Chondrocyte (in vitro differentiated cells): ENCODE data around the gene DAB2IP. TPM values are rescaled to one million over a fixed set of nuclear protein-coding genes. Genes with fewer than 3 reads are reported as not detected.

Source experiments
- DNase-seq: peaks from one replicate; pipeline ENCODE4 v3.0.0; 2021; ENCODE audit warnings: mixed read lengths, low spot score
- H3K27ac Mint-ChIP-seq: one replicate; pipeline ENCODE4 v1.8.0; 2021; ENCODE audit warnings: mild to moderate bottlenecking, moderate library complexity, mixed read lengths; ENCODE audit not compliant: unreplicated experiment
- H3K27me3 Mint-ChIP-seq: 2 replicates; pipeline ENCODE4 v1.8.0; 2021; ENCODE audit warnings: low read depth, mixed read lengths
- H3K36me3 Mint-ChIP-seq: 2 replicates; pipeline ENCODE4 v1.8.0; 2021; ENCODE audit warnings: low read depth, mixed read lengths
- H3K4me1 Mint-ChIP-seq: 2 replicates; pipeline ENCODE4 v1.8.0; 2021; ENCODE audit warnings: low read depth, mild to moderate bottlenecking, mixed read lengths
- H3K4me3 Mint-ChIP-seq: one replicate; pipeline ENCODE4 v1.8.0; 2021; ENCODE audit warnings: mild to moderate bottlenecking, moderate library complexity, mixed read lengths; ENCODE audit not compliant: unreplicated experiment
- H3K9me3 Mint-ChIP-seq: 2 replicates; pipeline ENCODE4 v1.8.0; 2021; ENCODE audit warnings: low read depth, mixed read lengths
- total RNA-seq: library from RNA; stranded (reverse); gene quantifications from 3 replicates; pipeline ENCODE4 v1.2.1, GENCODE V29; 2021
- TF ChIP-seq, protein P1 (sequence below): fragments of 200-600 bp; sonication (generic); IDR thresholded peaks from 2 replicates; pipeline ENCODE4 v1.5.0; 2021; ENCODE audit warnings: antibody characterized with exemption, mild to moderate bottlenecking, moderate library complexity

DAB2IP gene
- total RNA-seq, 1 donor from 2014 or later = 58.5 TPM

- no peaks in the 10 kb centered on the region for H3K36me3 Mint-ChIP-seq
- no peaks in the 10 kb centered on the region for H3K27me3 Mint-ChIP-seq
- TF ChIP-seq, protein P1, sequence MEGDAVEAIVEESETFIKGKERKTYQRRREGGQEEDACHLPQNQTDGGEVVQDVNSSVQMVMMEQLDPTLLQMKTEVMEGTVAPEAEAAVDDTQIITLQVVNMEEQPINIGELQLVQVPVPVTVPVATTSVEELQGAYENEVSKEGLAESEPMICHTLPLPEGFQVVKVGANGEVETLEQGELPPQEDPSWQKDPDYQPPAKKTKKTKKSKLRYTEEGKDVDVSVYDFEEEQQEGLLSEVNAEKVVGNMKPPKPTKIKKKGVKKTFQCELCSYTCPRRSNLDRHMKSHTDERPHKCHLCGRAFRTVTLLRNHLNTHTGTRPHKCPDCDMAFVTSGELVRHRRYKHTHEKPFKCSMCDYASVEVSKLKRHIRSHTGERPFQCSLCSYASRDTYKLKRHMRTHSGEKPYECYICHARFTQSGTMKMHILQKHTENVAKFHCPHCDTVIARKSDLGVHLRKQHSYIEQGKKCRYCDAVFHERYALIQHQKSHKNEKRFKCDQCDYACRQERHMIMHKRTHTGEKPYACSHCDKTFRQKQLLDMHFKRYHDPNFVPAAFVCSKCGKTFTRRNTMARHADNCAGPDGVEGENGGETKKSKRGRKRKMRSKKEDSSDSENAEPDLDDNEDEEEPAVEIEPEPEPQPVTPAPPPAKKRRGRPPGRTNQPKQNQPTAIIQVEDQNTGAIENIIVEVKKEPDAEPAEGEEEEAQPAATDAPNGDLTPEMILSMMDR = no peak
- no peak overlapping the region for H3K4me3 Mint-ChIP-seq
- no peak for DNase-seq
- no peaks in the 10 kb centered on the region for H3K4me1 Mint-ChIP-seq
- H3K27ac Mint-ChIP-seq = no peak overlapping the region
- H3K9me3 Mint-ChIP-seq = no peaks in the 10 kb centered on the region
Observed at GRCh38 chr9:121813519-121814210, 162.2 kb downstream of the DAB2IP start.

GRCh38 chr9:121814594-121814993 is 163.2 kb downstream of the DAB2IP start:
- Mint-ChIP-seq H3K27ac (no peak overlapping the region), H3K27me3 (no peaks in the 10 kb centered on the region), H3K36me3 (no peaks in the 10 kb centered on the region), H3K9me3 (no peaks in the 10 kb centered on the region), H3K4me1 (no peaks in the 10 kb centered on the region), H3K4me3 (no peak overlapping the region)
- TF ChIP-seq, protein P1 = no peak
- no peak for DNase-seq

DNA sequence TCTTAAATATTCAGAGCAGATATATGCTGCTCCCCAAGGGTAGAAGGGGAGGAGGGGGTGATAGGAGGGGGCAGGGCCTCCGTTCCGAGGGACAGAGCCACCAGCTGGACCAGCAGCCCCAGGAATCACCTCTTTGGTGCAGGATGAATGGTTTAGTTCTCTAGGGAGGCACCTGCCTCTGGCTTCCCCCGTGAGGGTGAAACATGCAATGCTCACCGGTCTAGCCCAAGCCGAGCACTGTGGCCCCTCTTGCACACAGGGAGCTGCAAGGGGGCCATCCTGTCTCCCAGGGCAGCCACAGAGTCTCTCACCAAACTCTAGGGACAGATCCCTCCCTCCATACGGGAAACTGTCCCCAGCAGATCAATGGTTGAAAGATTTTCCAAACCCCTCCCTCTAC is 163.7 kb downstream of the DAB2IP start:
- Mint-ChIP-seq H3K9me3 (no peaks in the 10 kb centered on the region), H3K27me3 (no peaks in the 10 kb centered on the region), H3K4me3 (no peak overlapping the region), H3K4me1 (no peaks in the 10 kb centered on the region), H3K27ac (no peak overlapping the region), H3K36me3 (no peaks in the 10 kb centered on the region)
- TF ChIP-seq, protein P1 = no peak
- no peak for DNase-seq

DNA sequence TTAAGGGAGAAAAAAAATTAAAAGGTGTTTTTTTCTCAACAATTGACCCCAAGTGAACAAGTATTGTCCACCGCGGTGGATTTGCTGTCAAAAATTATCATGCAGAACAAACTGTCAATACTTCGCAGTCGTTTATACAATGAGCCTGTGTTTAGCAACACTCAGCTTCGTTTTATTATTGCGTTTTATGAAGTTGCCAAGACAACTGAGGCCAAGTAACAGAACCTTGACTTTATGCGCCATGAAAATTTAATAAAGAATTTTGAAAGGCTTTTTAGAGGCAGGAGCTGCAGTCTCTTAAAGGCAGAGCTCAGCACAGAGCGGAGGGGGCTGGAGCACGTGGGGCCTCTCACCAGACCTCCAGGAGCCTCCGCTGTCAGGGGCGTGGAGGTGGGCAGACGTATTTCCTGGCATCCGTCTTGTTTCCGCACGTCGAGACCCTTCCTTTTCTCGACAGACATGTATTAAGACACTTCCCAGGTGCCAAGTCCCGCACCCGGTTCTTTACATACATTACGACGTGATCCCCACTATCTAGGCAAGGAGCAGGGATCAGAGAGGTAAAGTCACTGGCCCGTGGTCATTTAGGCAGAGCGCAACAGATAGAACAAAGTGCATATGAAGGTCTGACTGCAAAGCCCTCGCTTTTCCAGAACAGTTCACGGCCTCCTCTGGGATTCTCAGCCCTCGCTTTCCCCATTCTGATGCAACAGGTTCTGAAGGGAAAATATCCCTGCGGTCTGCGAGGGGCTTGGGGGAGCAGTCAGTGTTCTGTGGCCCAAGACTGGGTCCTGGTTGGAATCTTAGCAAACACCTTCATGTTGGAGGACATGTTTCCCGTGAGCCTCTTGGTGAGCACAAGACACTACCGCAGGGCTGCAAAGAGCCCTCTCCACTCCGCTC is 164.4 kb downstream of the DAB2IP start:
- H3K27ac Mint-ChIP-seq = no peak overlapping the region
- H3K4me3 Mint-ChIP-seq = no peak overlapping the region
- TF ChIP-seq, protein P1 = no peak
- H3K4me1 Mint-ChIP-seq = no peaks in the 10 kb centered on the region
- no peaks in the 10 kb centered on the region for H3K9me3 Mint-ChIP-seq
- no peak for DNase-seq
- H3K36me3 Mint-ChIP-seq = no peaks in the 10 kb centered on the region
- no peaks in the 10 kb centered on the region for H3K27me3 Mint-ChIP-seq

DNA sequence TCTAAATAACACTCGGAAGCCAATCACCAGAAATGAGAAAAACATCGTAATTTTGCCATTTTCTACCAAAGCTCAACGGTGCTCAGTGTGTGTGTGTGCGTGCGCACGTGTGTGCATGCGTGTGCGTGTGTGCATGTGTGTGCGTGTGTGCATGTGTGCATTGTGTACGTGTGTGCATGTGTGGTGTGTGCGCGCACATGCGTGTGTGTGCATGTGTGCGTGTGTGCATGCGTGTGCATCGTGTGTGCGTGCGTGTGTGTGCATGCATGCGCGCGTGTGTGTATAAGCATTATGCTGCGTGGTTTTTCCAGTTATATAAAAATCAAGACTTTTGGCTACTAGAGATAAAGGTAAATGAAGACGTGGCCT is 165.0 kb downstream of the DAB2IP start:
- Mint-ChIP-seq H3K9me3 (no peaks in the 10 kb centered on the region), H3K4me1 (no peaks in the 10 kb centered on the region), H3K27me3 (no peaks in the 10 kb centered on the region), H3K27ac (no peak overlapping the region), H3K36me3 (peaks cover 2% of the 10 kb centered on the region), H3K4me3 (no peak overlapping the region)
- DNase-seq = no peak
- TF ChIP-seq, protein P1 = no peak
